GM04504 (cell line): ENCODE results near the gene TM9SF1.

Experiments used
- DNase-seq: peaks from one replicate; pipeline ENCODE4 v3.0.0-alpha.2; 2012; ENCODE audit warnings: low read depth

TM9SF1 gene

DNA sequence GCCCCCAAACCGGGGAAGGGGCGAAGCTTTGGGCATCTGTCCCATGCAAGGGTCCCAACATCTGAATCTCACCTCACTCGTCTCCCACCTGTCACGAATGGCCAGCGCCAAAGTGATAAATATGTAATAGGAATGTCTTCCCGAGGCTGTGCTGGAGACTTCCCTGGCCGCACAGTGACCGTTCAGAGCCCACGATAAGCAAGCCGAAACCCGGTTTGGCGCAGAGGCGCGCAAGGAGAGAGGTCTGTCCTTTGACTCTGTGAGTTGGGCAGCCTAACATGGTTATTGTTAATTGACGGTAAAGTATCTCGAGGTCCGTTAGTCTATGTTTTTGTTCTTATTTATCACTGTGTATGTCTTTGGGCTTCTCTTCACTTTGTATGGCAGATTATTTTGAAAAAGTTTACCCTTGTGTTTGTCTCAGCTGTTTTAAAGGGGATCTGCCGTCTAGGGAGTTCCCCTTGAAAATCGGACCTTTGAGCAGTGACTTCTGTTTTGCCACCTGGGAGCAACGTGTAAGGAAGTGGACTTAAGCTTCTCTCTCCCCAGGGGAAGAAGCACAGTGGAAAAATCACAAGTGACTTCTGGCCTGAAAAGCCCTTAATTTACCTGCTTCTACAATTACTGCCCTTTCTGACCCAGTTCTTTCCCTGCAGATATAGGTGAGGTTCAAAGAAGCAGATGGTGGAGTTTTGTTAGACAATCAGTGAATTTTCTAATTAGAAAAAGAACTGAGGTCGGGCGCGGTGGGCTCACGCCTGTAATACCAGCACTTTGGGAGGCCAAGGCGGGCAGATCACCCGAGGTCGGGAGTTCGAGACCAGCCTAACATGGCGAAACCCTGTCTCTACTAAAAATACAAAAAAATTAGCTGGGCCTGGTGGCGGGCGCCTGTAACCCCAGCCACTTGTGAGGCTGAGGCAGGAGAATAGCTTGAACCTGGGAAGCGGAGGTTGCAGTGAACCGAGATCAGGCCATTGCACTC lies 1.1 kb upstream of the TM9SF1 start:
- no peak for DNase-seq

DNA sequence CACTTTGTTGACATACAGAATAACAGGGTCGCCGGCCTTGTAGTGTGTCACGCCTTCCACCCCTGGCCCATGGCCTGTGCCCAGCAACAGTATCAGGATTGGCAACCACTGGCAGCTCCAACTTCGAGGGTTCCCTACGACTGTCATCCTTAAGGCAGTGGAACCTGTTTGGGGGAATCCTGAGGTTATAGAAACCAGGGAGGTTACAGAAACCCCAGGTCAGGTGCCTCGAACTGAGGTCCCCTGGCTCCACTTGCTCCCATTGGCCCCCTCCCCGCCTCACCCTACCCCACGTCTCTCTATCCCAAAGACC lies 412 bp downstream of the TM9SF1 start:
- no peak for DNase-seq

DNA sequence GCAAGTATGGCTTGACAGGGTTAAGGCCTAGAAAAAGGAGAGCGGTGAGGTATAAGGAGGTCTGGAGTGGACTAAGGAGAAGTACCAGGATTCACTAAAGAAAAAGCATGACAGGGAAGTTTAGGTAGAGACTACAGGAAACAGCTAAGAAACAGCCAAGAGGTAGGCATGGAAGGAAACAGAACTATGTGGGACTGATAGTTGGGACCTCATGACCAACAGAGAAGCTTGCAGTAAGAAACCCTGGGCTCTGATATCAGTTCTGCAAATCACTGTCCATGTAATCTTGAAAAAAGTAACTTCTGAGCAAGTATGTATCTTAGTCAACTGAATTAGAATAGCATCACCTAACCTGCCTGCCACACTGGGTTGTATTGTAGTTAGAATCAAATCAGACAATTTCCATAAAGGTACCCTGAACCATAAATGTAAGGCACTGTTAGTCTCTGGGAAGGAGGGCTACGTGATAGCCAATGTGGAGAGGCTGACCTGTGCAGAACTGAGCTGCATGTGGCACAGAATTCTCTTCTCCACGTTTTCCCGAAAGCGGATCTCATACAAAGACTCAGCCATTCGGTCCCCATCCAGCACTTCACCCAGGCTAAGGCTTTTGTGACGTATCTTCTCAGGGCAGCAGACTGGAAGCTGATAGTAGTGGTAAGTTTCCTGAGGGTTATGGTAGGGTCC lies 912 bp downstream of the TM9SF1 start:
- DNase-seq, result no peak

GRCh38 chr14:24192933-24193332 lies 2.3 kb downstream of the TM9SF1 start:
- no peak for DNase-seq

DNA sequence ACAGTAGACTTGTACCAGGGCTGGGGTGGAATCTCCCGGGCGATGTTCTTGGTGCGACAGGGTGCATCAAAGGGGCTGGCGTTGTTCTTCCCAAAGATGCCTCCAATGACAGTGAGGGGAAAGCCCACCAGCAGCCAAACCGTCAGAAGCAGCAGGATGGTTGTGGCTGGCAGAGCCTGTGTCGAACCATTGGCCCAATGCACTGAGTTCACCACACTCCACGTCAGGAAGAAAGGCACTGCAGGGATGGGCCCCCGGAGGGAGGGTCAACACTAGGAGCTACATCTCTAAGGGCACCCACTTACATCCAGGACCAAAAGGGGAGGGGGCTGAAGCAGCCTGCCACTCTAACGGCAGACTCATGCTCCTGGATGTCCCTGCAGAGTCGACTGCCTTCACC lies 4.8 kb downstream of the TM9SF1 start:
- no peak for DNase-seq

DNA sequence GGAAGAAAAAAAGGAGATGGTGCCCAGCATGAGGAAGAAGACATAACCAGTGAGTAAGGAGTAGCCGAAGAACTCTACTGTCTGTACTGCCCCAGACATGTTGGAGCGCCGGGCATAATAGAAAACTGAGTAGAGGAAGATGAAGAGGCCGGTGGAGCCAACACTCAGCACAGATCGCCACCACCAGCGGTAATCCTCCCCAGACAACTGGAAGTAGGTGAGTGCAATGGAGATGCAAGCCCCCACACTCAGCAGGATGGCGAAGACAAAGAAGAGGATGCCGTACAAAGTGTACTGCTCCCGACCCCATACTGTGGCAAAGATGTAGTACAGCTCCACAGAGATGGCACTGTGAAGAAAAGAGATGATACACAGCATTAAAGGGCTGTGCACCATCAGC lies 5.8 kb downstream of the TM9SF1 start:
- DNase-seq, result no peak

DNA sequence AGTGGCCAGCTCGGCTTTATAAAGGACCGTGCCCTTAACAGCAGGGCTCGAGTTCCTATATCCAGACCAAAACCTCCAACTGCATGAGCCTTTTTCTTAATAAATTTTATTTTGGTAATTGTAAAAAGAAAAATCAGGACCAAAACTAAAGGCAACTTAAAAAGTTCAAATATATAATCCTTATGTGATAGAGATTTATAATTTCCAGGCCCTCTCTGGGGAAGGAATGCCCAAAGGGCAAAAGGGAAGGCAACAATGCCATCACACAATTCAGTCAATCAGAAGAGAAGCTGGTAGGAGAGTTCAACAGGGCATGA lies 6.2 kb downstream of the TM9SF1 start:
- no peak for DNase-seq

- DNase-seq, result peak; percentile 94
Observed at GRCh38 chr14:24188251-24189058, 6.8 kb downstream of the TM9SF1 start, which contains the start of gene IPO4. Gene IPO4 (minus strand): TSS chr14:24188816. CDS start chr14:24188787, 29 bp downstream.

- DNase-seq, result no peak
Observed at GRCh38 chr14:24187539-24187915, 7.7 kb downstream of the TM9SF1 start.

- DNase-seq, result no peak
Observed at GRCh38 chr14:24186831-24187538, 8.3 kb downstream of the TM9SF1 start.

GRCh38 chr14:24185741-24186140 lies 9.5 kb downstream of the TM9SF1 start:
- DNase-seq, result no peak

- no peak for DNase-seq
Observed at GRCh38 chr14:24185026-24185425, 10.2 kb downstream of the TM9SF1 start.

GRCh38 chr14:24184104-24184970 lies 10.9 kb downstream of the TM9SF1 start:
- no peak for DNase-seq

GRCh38 chr14:24183014-24183481 lies 12.2 kb downstream of the TM9SF1 start:
- no peak for DNase-seq

- DNase-seq, result no peak
Observed at GRCh38 chr14:24182110-24182882, 12.9 kb downstream of the TM9SF1 start.

DNA sequence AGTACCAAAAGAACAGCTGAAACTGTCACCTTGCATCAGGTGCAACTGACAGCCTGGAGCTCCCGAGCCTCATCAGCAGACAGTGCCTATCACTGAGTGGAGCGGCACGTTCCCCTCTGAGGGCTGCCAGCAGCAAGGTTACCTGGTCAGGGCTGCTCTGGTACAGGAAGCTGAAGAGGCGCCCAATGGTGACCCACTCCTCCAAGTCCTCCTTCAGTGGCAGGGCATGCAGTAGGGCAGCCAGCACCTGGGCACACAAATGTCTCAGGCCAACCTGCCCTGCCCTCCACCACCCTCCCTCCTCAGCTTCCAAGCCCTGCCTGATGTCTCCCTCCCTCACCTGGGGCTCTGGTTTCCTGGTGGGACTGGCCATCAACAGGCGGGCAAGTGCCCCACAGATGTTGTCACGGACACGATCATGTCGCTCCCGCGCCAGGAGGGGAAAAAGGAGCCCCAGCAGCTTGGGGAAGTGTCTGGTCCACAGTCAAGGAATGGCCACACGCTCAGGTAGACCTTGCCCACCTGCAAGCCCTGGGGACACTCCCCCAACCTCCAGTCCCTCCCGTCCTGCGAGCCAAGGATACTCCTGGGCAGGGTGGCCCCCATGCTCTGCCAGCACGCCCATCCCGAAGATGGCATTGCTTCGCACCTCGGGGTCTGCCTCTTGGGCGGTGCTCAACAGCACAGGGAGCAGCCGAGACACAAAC lies 13.7 kb downstream of the TM9SF1 start:
- DNase-seq, result no peak

GRCh38 chr14:24179961-24180796 lies 15.1 kb downstream of the TM9SF1 start:
- DNase-seq, result peak; percentile 77

DNA sequence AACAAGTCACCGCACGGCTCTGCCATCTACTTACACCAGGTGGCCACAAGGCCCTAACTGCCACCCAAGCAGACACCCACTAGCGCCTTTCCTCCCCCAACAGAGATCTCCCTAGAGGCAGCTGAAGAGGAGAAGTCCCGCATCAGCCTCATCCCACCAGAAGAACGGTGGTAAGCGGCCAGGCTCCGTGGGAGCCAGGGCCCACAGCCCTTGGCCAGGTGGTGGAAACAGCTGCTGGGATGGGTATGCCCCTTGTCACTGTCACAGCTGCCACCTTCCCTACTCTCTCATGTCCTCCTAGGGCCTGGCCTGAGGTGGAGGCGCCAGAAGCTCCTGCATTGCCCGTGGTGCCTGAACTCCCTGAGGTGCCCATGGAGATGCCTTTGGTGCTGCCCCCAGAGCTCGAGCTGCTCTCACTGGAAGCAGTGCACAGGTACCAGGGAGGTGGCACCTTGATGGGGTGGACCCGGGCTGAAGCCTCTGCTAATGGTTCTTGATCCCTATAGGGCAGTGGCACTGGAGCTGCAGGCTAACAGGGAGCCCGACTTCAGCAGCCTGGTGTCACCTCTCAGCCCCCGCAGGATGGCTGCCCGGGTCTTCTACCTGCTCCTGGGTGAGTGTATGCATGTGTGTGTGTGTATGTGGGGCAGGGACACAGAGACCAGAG lies 15.8 kb downstream of the TM9SF1 start:
- no peak for DNase-seq
